GM10266 (cell line): Measurements from ENCODE around the gene ROBO1.

ENCODE experiments used
- DNase-seq: peaks from one replicate; pipeline ENCODE4 v3.0.0; 2012; ENCODE audit errors: extremely low spot score
- TF ChIP-seq, protein P1 (sequence below): IDR thresholded peaks from 2 replicates; pipeline ENCODE4 v1.5.1; 2012; ENCODE audit warnings: mild to moderate bottlenecking, low read depth; ENCODE audit not compliant: control insufficient read depth, insufficient read depth; ENCODE audit errors: missing control alignments

ROBO1 gene

DNA sequence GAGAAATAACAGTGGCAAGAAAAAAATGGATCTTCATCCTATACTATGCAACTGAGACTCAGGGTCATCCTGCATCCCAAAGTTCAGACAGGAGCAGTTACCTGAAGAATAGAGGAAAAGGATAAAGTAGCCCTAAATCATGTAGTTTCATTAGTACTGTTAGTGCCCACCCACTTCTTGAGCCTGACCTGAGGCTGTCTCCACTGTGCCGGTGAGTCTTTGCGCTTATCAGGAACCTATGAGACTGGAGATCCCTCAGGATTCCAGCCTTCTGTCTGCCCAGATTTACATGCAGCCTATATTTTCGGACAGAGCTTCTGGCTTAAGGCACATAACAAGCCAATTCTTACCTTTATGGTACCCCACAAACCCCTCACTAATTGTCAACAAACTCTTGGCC lies 791.6 kb downstream of the ROBO1 start:
- no peak for DNase-seq
- TF ChIP-seq, protein P1, sequence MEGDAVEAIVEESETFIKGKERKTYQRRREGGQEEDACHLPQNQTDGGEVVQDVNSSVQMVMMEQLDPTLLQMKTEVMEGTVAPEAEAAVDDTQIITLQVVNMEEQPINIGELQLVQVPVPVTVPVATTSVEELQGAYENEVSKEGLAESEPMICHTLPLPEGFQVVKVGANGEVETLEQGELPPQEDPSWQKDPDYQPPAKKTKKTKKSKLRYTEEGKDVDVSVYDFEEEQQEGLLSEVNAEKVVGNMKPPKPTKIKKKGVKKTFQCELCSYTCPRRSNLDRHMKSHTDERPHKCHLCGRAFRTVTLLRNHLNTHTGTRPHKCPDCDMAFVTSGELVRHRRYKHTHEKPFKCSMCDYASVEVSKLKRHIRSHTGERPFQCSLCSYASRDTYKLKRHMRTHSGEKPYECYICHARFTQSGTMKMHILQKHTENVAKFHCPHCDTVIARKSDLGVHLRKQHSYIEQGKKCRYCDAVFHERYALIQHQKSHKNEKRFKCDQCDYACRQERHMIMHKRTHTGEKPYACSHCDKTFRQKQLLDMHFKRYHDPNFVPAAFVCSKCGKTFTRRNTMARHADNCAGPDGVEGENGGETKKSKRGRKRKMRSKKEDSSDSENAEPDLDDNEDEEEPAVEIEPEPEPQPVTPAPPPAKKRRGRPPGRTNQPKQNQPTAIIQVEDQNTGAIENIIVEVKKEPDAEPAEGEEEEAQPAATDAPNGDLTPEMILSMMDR: no peak

DNA sequence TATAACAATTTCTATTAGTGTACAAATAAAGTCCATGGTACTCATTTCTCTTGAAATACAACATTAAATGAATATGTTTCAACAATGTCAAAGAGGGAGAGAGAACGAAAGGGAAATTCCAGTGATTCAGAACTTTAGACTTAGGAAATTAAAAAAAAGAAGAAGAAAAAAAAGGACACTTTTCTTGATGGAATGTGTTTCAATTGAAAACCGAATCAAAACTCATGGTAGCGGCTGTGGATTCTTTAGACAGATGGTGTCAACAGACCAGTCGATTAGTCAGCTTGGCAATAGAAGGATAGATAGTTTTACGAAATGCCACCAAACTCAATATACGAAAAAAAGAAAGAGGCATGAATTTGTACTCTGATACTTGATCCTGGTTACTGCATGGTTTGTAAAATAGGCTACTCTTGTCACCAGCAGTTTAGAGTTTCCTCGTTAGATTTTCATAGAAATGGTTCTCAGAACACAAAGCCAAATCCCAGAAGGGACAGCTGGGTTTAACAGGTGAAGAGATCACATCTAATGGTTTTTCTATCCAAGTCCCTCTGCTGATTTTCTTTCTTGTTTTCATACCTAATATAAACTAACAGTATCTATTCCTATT lies 793.5 kb downstream of the ROBO1 start:
- DNase-seq: no peak
- TF ChIP-seq, protein P1: no peak

DNA sequence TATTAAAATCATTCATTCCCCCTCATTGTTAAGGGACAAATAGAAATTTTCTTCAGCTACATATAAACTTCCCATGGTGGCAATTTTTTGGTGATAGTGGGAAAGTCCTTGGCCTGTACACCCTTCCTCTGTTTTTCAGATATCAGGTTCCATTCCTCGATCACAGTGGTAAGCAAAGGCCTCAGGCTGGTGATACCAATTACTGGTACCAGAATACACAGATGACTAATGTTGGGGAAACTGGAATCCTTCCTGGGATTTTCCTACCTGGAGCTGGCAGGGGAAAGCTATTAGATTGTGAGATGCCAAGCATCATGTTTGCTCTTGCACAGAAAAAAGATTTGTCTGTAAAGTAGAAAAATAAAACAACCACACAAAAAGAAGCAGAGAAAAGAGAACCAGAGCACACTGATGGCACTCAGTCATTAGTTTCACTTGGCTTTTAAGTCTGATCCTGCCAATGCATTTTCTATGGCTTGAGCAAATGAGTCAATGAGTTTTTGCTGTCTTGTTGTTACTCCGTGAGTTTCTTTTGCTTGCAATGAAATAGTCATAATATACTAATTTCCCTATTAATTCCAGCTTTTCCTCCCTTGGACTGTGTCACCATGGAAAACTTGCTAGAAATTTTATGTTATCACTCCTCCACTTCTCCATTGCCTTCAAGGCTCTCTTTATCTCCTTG lies 795.0 kb downstream of the ROBO1 start:
- TF ChIP-seq, protein P1: no peak
- no peak for DNase-seq

DNA sequence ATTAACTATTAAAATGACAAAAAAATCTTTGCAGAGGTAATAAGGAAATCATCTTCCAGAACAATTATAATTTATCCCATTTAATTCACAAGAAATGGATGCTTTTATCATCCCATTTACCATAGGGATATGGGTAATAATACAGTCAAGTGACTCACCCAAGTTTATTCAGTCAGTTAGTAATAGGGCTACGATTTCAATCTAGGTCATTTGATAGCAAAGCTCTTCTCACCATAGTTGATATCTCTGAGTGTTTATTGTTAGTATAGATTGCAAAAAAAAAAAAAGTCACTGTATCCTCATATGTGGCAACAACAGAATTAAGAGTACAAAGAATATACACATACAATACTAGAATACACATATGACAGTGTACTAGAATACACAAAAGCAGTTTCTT lies 797.1 kb downstream of the ROBO1 start:
- DNase-seq: no peak
- TF ChIP-seq, protein P1: no peak

DNA sequence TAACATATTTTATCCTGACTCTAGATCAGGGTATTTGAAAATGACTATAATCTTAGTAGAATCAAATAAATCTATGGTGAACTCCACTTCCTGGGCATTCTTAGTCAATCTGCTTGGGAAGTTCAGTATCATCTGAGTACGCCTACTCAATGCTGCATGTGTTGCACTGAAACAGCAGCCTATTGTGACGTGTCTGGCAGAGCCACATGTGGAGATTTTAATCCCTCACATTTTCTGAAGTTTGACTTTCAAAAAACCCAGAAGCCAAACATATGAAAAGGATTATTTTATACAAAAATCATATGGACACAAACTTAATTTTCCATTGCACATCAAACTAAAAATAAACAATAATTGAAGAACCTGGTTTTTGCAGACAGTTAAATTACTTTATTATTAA lies 798.3 kb downstream of the ROBO1 start:
- DNase-seq: no peak
- TF ChIP-seq, protein P1: no peak

DNA sequence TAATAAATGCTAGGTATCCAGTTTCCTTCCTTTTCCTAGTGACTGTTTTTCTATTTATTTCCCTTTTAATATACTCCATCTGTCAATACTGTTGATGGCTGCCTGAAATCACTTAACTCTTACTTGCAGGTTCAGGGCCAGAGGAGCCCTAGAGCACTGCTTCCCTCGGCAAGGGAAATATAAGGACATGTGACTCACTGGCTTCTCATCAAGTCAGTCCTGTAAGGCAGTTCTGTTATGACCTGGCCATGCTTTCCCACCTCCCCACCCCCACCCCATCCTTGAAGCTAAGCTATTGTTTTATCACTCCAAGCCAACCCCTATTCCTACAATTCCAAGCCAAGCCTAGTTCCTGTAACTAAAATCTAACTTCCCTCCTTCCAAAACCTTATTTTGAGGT lies 800.7 kb downstream of the ROBO1 start:
- TF ChIP-seq, protein P1: no peak
- DNase-seq: no peak

DNA sequence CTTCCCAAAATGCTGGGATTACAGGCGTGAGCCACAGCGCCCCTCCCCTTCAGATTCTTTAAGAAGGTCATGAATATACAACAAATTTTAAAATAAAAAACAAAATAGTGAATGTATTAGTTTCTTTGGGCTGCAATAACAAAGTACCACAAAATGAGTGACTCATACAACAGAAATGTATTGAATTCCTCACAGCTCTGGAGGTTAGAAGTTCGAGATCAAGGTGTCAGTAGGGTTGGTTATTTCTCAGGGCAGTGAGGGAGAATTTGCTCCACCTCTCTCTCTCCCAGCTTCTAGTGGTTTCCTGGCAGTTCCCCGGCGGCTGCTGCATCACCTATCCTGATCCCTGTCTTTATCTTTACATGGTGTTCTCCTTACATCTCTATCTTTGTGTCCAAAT lies 804.0 kb downstream of the ROBO1 start:
- TF ChIP-seq, protein P1: no peak
- DNase-seq: no peak
